ENCODE measurements around the gene AKT3. TPM values are rescaled to one million over a fixed set of nuclear protein-coding genes. Genes with fewer than 3 reads are reported as not detected.

Gene AKT3
- polyA plus RNA-seq, 3 donors from 2014 or later: 2.5 to 7.3 (median 5.2) TPM

- Mint-ChIP-seq H3K27me3 (ENCODE audit: low read depth in 3 of 3) (peaks cover 0 to 3% (median 0%) of the 10 kb centered on the region in 3 donors), H3K4me3 (no peak overlapping the region), H3K9me3 (no peaks in the 10 kb centered on the region), H3K4me1 (peaks cover 5 to 17% of the 10 kb centered on the region in 2 donors), H3K36me3 (peaks cover 0 to 19% (median 7%) of the 10 kb centered on the region in 3 donors), H3K27ac (no peak overlapping the region)
- DNase-seq: no peak
Measured at GRCh38 chr1:243554686-243555085, 295.4 kb downstream of the AKT3 start.

DNA sequence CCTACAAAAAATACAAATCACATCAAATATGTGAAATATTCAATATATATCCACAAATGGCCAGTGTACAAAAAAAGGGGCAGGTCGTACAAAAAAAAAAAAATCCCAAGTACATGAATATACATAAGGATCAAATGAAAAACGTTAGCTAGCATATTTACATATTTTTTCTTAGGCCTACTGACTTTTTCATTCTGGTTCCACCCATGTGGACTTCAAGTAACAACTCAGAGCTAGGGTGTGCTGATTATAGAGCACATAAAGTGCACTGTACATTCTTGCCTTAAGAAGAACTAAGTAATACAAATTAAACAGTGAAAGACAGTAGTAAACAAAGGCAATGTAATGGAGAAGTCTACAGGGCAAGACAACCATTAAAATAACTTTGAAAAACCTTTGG is 297.0 kb downstream of the AKT3 start:
- H3K9me3 Mint-ChIP-seq: no peaks in the 10 kb centered on the region
- H3K4me1 Mint-ChIP-seq: peaks cover 4 to 19% of the 10 kb centered on the region in 2 donors
- H3K27me3 Mint-ChIP-seq (ENCODE audit: low read depth in 3 of 3): peaks cover 0 to 3% (median 0%) of the 10 kb centered on the region in 3 donors
- H3K4me3 Mint-ChIP-seq: no peak overlapping the region
- peaks cover 0 to 25% (median 9%) of the 10 kb centered on the region in 3 donors for H3K36me3 Mint-ChIP-seq
- no peak for DNase-seq
- no peak overlapping the region for H3K27ac Mint-ChIP-seq

- Mint-ChIP-seq H3K36me3 (peaks cover 8 to 35% (median 21%) of the 10 kb centered on the region in 3 donors), H3K27ac (no peak overlapping the region), H3K9me3 (no peaks in the 10 kb centered on the region), H3K4me3 (no peak overlapping the region), H3K27me3 (ENCODE audit: low read depth in 3 of 3) (peaks cover 0 to 2% (median 0%) of the 10 kb centered on the region in 3 donors), H3K4me1 (peaks cover 2 to 13% of the 10 kb centered on the region in 2 donors)
- no peak for DNase-seq
Measured at GRCh38 chr1:243550276-243550675, 299.8 kb downstream of the AKT3 start.

GRCh38 chr1:243549791-243550190 is 300.3 kb downstream of the AKT3 start:
- Mint-ChIP-seq H3K36me3 (peaks cover 8 to 35% (median 21%) of the 10 kb centered on the region in 3 donors), H3K27ac (no peak overlapping the region), H3K4me3 (no peak overlapping the region), H3K27me3 (ENCODE audit: low read depth in 3 of 3) (peaks cover 0 to 2% (median 0%) of the 10 kb centered on the region in 3 donors), H3K9me3 (no peaks in the 10 kb centered on the region), H3K4me1 (peaks cover 2 to 13% of the 10 kb centered on the region in 2 donors)
- DNase-seq: no peak

- peaks cover 2 to 13% of the 10 kb centered on the region in 2 donors for H3K4me1 Mint-ChIP-seq
- H3K4me3 Mint-ChIP-seq: no peak overlapping the region
- peaks cover 9 to 36% (median 21%) of the 10 kb centered on the region in 3 donors for H3K36me3 Mint-ChIP-seq
- H3K9me3 Mint-ChIP-seq: no peaks in the 10 kb centered on the region
- H3K27ac Mint-ChIP-seq: no peak overlapping the region
- peaks cover 0 to 2% (median 0%) of the 10 kb centered on the region in 3 donors for H3K27me3 Mint-ChIP-seq (ENCODE audit: low read depth in 3 of 3)
- DNase-seq: no peak
Measured at GRCh38 chr1:243549108-243549507, 300.9 kb downstream of the AKT3 start.

DNA sequence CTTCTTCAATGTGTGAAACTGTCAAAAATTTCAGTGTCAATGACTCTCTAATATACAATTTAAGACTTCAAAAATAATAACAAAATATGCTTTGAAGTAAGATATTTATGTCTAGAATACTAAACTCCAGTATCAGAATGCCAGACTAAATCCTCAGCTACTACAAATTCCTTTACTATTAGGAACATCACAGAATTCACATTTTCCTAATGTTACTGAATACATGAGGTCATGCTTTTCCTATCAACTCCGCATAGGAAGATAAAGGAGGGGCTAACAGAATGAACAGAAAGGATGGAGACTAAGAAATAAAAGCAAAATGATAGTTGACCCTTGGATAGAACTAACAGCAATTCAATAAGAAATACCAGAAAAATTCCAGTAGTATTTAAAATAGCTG is 301.5 kb downstream of the AKT3 start:
- Mint-ChIP-seq H3K9me3 (no peaks in the 10 kb centered on the region), H3K4me3 (no peak overlapping the region), H3K27me3 (ENCODE audit: low read depth in 3 of 3) (peaks cover 0 to 2% (median 0%) of the 10 kb centered on the region in 3 donors), H3K4me1 (peaks cover 2 to 13% of the 10 kb centered on the region in 2 donors), H3K27ac (no peak overlapping the region), H3K36me3 (peaks cover 15 to 42% (median 21%) of the 10 kb centered on the region in 3 donors)
- DNase-seq: no peak

DNA sequence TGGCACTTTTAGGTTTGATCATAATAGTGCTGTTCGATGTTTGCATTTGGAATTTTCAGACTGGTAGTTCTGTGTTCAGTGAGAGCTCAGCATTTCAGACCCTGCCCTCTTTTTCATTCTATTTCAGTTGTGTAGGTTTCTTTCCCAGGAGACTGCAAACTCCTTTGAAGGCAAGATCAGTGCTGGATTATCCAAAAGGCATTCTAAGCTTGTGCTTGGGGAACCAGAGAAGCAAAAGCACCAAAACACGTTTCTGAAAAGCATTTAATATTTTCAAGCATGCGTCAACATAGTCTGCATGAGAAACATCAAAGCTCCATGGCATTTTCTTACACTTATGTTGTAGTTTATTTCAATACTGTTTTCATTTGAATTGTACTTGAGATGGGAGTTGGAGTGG is 302.2 kb downstream of the AKT3 start:
- Mint-ChIP-seq H3K36me3 (peaks cover 19 to 47% (median 21%) of the 10 kb centered on the region in 3 donors), H3K4me3 (no peak overlapping the region)
- no peak for DNase-seq

DNA sequence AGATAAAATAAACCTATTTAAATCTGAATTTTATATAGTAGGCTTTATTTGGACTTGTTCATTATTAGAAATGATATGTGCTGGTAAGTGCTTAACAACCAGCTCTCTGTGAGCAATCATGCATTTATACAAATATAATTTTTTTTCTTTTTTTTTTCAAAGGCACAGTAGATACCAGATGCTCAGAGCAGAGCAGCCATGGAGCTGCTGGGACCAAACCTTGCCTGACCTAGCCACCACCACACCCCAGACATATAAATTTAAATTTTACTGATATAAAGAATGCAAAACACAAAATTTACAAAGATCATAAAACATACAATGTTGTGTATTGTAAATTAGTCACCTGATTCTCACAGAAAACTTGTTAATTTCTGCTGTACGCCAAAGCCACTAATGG is 303.6 kb downstream of the AKT3 start:
- H3K27me3 Mint-ChIP-seq (ENCODE audit: low read depth in 3 of 3): no peaks in the 10 kb centered on the region
- H3K9me3 Mint-ChIP-seq: no peaks in the 10 kb centered on the region
- H3K4me1 Mint-ChIP-seq: peaks cover 10 to 30% of the 10 kb centered on the region in 2 donors
- no peak for DNase-seq
- no peak overlapping the region for H3K4me3 Mint-ChIP-seq
- no peak overlapping the region for H3K27ac Mint-ChIP-seq
- H3K36me3 Mint-ChIP-seq: peaks cover 19 to 40% (median 21%) of the 10 kb centered on the region in 3 donors

More for the DNA sequence above, 302.2 kb downstream of the AKT3 start:
- Mint-ChIP-seq H3K27me3 (ENCODE audit: low read depth in 3 of 3) (peaks cover 0 to 2% (median 0%) of the 10 kb centered on the region in 3 donors), H3K4me1 (peaks cover 2 to 16% of the 10 kb centered on the region in 2 donors), H3K9me3 (no peaks in the 10 kb centered on the region), H3K27ac (no peak overlapping the region)

- Mint-ChIP-seq H3K27me3 (ENCODE audit: low read depth in 3 of 3) (no peaks in the 10 kb centered on the region), H3K27ac (peak overlapping the region in 1 of 6 donors; percentile 26), H3K36me3 (peaks cover 15 to 30% (median 19%) of the 10 kb centered on the region in 3 donors), H3K4me1 (peaks cover 8 to 18% of the 10 kb centered on the region in 2 donors), H3K4me3 (no peak overlapping the region), H3K9me3 (no peaks in the 10 kb centered on the region)
- DNase-seq: no peak
Measured at GRCh38 chr1:243543501-243543900, 306.5 kb downstream of the AKT3 start.

- peaks cover 8 to 18% of the 10 kb centered on the region in 2 donors for H3K4me1 Mint-ChIP-seq
- H3K27ac Mint-ChIP-seq: peak overlapping the region in 1 of 6 donors; percentile 12
- no peak for DNase-seq
- no peak overlapping the region for H3K4me3 Mint-ChIP-seq
- H3K9me3 Mint-ChIP-seq: no peaks in the 10 kb centered on the region
- H3K36me3 Mint-ChIP-seq: peaks cover 17 to 32% (median 18%) of the 10 kb centered on the region in 3 donors
- no peaks in the 10 kb centered on the region for H3K27me3 Mint-ChIP-seq (ENCODE audit: low read depth in 3 of 3)
Measured at GRCh38 chr1:243542739-243543415, 307.2 kb downstream of the AKT3 start.

GRCh38 chr1:243539636-243540035 is 310.4 kb downstream of the AKT3 start:
- Mint-ChIP-seq H3K9me3 (no peaks in the 10 kb centered on the region), H3K36me3 (peaks cover 11 to 32% (median 17%) of the 10 kb centered on the region in 3 donors), H3K27ac (no peak overlapping the region), H3K4me1 (peaks cover 8 to 18% of the 10 kb centered on the region in 2 donors), H3K4me3 (no peak overlapping the region), H3K27me3 (ENCODE audit: low read depth in 3 of 3) (peaks cover 0 to 6% (median 0%) of the 10 kb centered on the region in 3 donors)
- DNase-seq: no peak

GRCh38 chr1:243535014-243535413 is 315.0 kb downstream of the AKT3 start:
- Mint-ChIP-seq H3K4me3 (no peak overlapping the region), H3K27ac (peak overlapping the region in 1 of 6 donors; percentile 32)

DNA sequence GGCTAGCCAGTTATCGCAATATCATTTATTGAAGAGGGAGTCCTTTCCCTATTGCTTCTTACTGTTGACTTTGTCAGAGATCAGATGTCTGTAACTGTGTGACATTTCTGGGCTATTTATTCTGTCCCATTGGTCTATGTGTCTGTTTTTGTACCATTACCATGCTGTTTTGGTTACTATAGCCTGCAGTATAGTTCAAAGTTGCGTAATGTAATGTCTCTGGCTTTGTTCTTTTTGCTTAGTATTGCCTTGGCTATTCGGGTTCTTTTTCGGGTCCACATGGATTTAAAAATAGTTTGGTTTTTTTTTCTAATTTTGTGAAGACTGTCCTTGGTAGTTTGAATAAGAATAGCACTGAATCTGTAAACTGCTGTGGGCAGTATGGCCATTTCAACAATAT is 320.5 kb downstream of the AKT3 start:
- no peak overlapping the region for H3K27ac Mint-ChIP-seq

More at GRCh38 chr1:243535014-243535413, 315.0 kb downstream of the AKT3 start:
- Mint-ChIP-seq H3K9me3 (no peaks in the 10 kb centered on the region), H3K36me3 (peaks cover 0 to 16% (median 13%) of the 10 kb centered on the region in 3 donors), H3K27me3 (ENCODE audit: low read depth in 3 of 3) (peaks cover 0 to 8% (median 2%) of the 10 kb centered on the region in 3 donors), H3K4me1 (no peaks in the 10 kb centered on the region)
- DNase-seq: no peak

DNA sequence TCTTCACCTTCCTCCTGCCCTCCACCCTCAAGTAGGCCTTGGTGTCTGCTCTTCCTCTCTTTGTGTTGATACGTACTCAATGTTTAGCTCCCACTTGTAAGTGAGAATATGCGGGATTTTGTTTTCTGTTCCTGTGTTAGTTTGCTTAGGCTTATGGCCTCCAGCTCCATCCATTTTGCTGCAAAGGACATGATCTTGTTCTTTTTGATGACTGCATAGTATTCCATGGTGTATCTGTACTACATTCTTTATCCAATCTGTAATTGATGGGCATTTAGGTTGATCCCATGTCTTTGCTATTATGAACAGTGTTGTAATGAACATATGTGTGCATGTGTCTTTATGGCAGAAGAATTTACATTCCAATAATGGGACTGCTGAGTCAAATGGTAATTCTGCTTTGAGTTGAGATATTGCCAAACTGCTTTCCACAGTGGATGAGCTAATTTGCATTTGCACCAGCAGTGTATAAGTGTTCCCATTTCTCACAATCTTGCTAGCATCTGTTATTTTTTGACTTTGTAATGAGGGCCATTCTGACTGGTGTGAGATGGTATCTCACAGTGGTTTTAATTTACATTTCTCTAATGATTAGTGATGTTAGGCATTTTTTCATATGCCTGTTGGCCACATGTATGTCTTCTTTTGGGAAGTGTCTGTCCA is 321.5 kb downstream of the AKT3 start:
- H3K4me1 Mint-ChIP-seq: peaks cover 15 to 25% of the 10 kb centered on the region in 2 donors
- peak overlapping the region in 3 of 6 donors; percentile 36 to 89 (median 53) for H3K27ac Mint-ChIP-seq
- H3K27me3 Mint-ChIP-seq (ENCODE audit: low read depth in 3 of 3): peaks cover 0 to 10% (median 2%) of the 10 kb centered on the region in 3 donors
- no peaks in the 10 kb centered on the region for H3K9me3 Mint-ChIP-seq
- DNase-seq: no peak
- no peaks in the 10 kb centered on the region for H3K36me3 Mint-ChIP-seq
- H3K4me3 Mint-ChIP-seq: no peak overlapping the region

More for the DNA sequence above, 320.5 kb downstream of the AKT3 start:
- H3K9me3 Mint-ChIP-seq: no peaks in the 10 kb centered on the region
- DNase-seq: no peak
- peaks cover 0 to 4% (median 0%) of the 10 kb centered on the region in 3 donors for H3K36me3 Mint-ChIP-seq
- H3K4me1 Mint-ChIP-seq: peaks cover 12 to 20% of the 10 kb centered on the region in 2 donors
- H3K27me3 Mint-ChIP-seq (ENCODE audit: low read depth in 3 of 3): peaks cover 2 to 10% (median 2%) of the 10 kb centered on the region in 3 donors
- H3K4me3 Mint-ChIP-seq: no peak overlapping the region
